B cell (primary cell): Measurements from ENCODE around the gene FOXN1. TPM values are rescaled to one million over a fixed set of nuclear protein-coding genes. Genes with fewer than 3 reads are reported as not detected.

ENCODE experiments used
- ATAC-seq: fragments of 200-7000 bp; cut with Tn5 transposase; one replicate; pipeline ENCODE4 v1.10.0; 2021; ENCODE audit warnings: low read depth, mild to moderate bottlenecking, moderate number of reproducible peaks, moderate library complexity
- CTCF ChIA-PET: fragments of 350-600 bp; sonication (Branson Sonifier 250); formaldehyde crosslinking; loops from one replicate; lab custom pipeline; 2021; ENCODE audit warnings: antibody characterized with exemption, inconsistent platforms; lab: Charles Lee
- POLR2A ChIA-PET: fragments of 350-600 bp; sonication (Branson Sonifier 250); formaldehyde crosslinking; loops from one replicate; lab custom pipeline; 2021; ENCODE audit warnings: antibody characterized with exemption; lab: Charles Lee
- DNase-seq: peaks from one replicate; pipeline ENCODE4 v3.0.0; 2013
- H2AFZ ChIP-seq: 2 replicates; pipeline ENCODE4 v1.6.1; 2012; ENCODE audit warnings: mild to moderate bottlenecking, low read depth, low read length; ENCODE audit not compliant: insufficient read depth, poor library complexity, severe bottlenecking
- H3K27ac ChIP-seq, 2 donors: 1 replicate in 1 of 2; 2 replicates in 1 of 2; pipeline ENCODE4 v1.5.1; 2012 to 2013; ENCODE audit warnings: low read length in 2 of 2, mild to moderate bottlenecking in 2 of 2, moderate library complexity in 1 of 2
- H3K27me3 ChIP-seq, 4 experiments: fragments of 200-600 bp in 1 of 4; sonication (generic) in 1 of 4; replicated peaks in 1 of 4; 1 replicate in 2 of 4; 2 replicates in 2 of 4; pipeline versions ENCODE4 v1.6.1 to v1.7.0; 2013 to 2016; ENCODE audit warnings: low read length in 3 of 4, mild to moderate bottlenecking in 2 of 4, mixed read lengths in 1 of 4, moderate library complexity in 1 of 4; ENCODE audit not compliant: insufficient read depth in 4 of 4, control insufficient read depth in 3 of 4; ENCODE audit errors: control extremely low read depth in 1 of 4
- H3K36me3 ChIP-seq, 2 experiments: replicated peaks in 1 of 2; 1 replicate in 1 of 2; 2 replicates in 1 of 2; pipeline versions ENCODE4 v1.6.1 to v1.7.1; 2013; ENCODE audit warnings: low read length in 1 of 2; ENCODE audit not compliant: insufficient read depth in 2 of 2, control insufficient read depth in 1 of 2; ENCODE audit errors: control extremely low read depth in 1 of 2, extremely low read depth in 1 of 2
- H3K4me1 ChIP-seq, 2 donors: fragments of 200-600 bp in 1 of 2; sonication (generic) in 1 of 2; 1 replicate in 1 of 2; 2 replicates in 1 of 2; pipeline versions ENCODE4 v1.5.1 to v1.6.1; 2013 to 2017; ENCODE audit warnings: low read length in 2 of 2; ENCODE audit not compliant: control insufficient read depth in 2 of 2, insufficient read depth in 2 of 2
- H3K4me2 ChIP-seq: replicated peaks from 2 replicates; pipeline ENCODE3; 2012; ENCODE audit warnings: mild to moderate bottlenecking, low read depth, low read length; ENCODE audit not compliant: poor library complexity, severe bottlenecking
- H3K4me3 ChIP-seq, 5 experiments: fragments of 200-600 bp in 1 of 5; sonication (generic) in 1 of 5; 1 replicate in 3 of 5; 2 replicates in 2 of 5; pipeline versions ENCODE4 v1.5.1 to v1.7.0; 2011 to 2016; ENCODE audit warnings: low read length in 4 of 5, mild to moderate bottlenecking in 4 of 5, low read depth in 2 of 5, control low read depth in 1 of 5, moderate library complexity in 1 of 5; ENCODE audit not compliant: insufficient read depth in 1 of 5; ENCODE audit errors: control extremely low read depth in 1 of 5, extremely low read depth in 1 of 5
- H3K79me2 ChIP-seq: fragments of 200-600 bp; sonication (generic); one replicate; pipeline ENCODE4 v1.6.0; 2016; ENCODE audit warnings: low read length; ENCODE audit not compliant: control insufficient read depth, insufficient read depth
- H3K9ac ChIP-seq: fragments of 200-600 bp; sonication (generic); 2 replicates; pipeline ENCODE4 v1.6.1; 2017; ENCODE audit warnings: mild to moderate bottlenecking, low read length, moderate library complexity
- H3K9me3 ChIP-seq, 3 donors: one replicate each; pipeline versions ENCODE4 v1.6.1 to v1.7.1; 2013; ENCODE audit warnings: low read length in 2 of 3; ENCODE audit not compliant: control insufficient read depth in 2 of 3, insufficient read depth in 1 of 3; ENCODE audit errors: control extremely low read depth in 1 of 3
- H4K20me1 ChIP-seq: 2 replicates; pipeline ENCODE4 v1.6.0; 2012; ENCODE audit warnings: mild to moderate bottlenecking, low read length; ENCODE audit not compliant: insufficient read depth, control insufficient read depth, poor library complexity, severe bottlenecking
- H3K27ac Mint-ChIP-seq: one replicate; pipeline ENCODE4 v1.8.0; 2021; ENCODE audit warnings: mixed read lengths
- H3K27me3 Mint-ChIP-seq: one replicate; pipeline ENCODE4 v1.8.0; 2021; ENCODE audit warnings: mixed read lengths
- H3K4me1 Mint-ChIP-seq: one replicate; pipeline ENCODE4 v1.8.0; 2021; ENCODE audit warnings: mixed read lengths
- H3K4me3 Mint-ChIP-seq: one replicate; pipeline ENCODE4 v1.8.0; 2021; ENCODE audit warnings: mixed read lengths
- H3K9me3 Mint-ChIP-seq: one replicate; pipeline ENCODE4 v1.8.0; 2022; ENCODE audit warnings: mixed read lengths; ENCODE audit not compliant: insufficient read depth
- EZH2 ChIP-seq: IDR thresholded peaks from 2 replicates; pipeline ENCODE4 v1.6.1; 2012; ENCODE audit warnings: borderline replicate concordance, low read depth, mild to moderate bottlenecking, moderate library complexity, low read length; ENCODE audit not compliant: insufficient read depth, poor library complexity, severe bottlenecking
- WGBS: methylation state at CpG from one replicate; pipeline ENCODE4 v1.1.5; 2013; ENCODE audit warnings: missing lambda C conversion rate; ENCODE audit not compliant: insufficient coverage; 5-methylcytosine and 5-hydroxymethylcytosine counted together
- intact Hi-C: fragments of 100-400 bp; cut with micrococcal nuclease; formaldehyde crosslinking; loops from one replicate; pipeline ENCODE4 v1.10.0; 2022
- polyA plus RNA-seq: library from polyadenylated mRNA; depleted of rRNA; stranded (reverse); fragments of >200 nt; gene quantifications from 2 replicates; pipeline ENCODE4 v1.2.3, GENCODE V29; 2012
- total RNA-seq, 2 donors: library from RNA; stranded (reverse); fragments of 120-200 nt in 1 of 2; gene quantifications; 1 replicate in 1 of 2; 2 replicates in 1 of 2; pipeline versions ENCODE4 v1.2.3 to v1.2.4, GENCODE V29; 2013 to 2022
- TF ChIP-seq, protein P1 (sequence below): fragments of 200-600 bp; IDR thresholded peaks from one replicate; pipeline ENCODE4 v1.8.0; 2022; ENCODE audit warnings: antibody characterized with exemption, mild to moderate bottlenecking

FOXN1 gene
- total and polyA plus RNA-seq, 2 donors (not counting 1 experiment from before 2014, with no cell fraction given) = not detected

DNA sequence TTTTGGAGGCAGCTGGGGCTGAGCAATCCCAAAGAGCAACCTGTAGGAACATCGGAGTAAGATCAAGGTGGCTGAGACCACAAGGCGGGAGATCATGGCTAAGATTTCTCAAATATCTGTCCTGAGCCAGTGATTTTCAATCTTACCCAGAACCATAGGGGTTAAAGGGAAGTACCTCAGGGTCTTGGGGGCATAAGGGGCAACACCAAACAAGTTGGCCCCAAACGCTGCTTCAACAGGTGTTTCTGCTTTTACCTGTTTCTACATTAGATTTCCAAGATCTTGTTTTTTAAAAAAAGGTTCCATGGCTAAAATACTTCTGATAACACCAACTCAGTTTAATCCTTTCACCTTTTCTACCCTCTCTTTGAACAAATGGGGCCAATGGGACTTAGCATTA lies 48.9 kb downstream of the FOXN1 start:
- H3K4me1 ChIP-seq = peaks cover 24 to 25% of the 10 kb centered on the region in 2 donors
- no peak overlapping the region for H3K4me3 ChIP-seq
- peaks cover 34% of the 10 kb centered on the region for H3K79me2 ChIP-seq
- TF ChIP-seq, protein P1, sequence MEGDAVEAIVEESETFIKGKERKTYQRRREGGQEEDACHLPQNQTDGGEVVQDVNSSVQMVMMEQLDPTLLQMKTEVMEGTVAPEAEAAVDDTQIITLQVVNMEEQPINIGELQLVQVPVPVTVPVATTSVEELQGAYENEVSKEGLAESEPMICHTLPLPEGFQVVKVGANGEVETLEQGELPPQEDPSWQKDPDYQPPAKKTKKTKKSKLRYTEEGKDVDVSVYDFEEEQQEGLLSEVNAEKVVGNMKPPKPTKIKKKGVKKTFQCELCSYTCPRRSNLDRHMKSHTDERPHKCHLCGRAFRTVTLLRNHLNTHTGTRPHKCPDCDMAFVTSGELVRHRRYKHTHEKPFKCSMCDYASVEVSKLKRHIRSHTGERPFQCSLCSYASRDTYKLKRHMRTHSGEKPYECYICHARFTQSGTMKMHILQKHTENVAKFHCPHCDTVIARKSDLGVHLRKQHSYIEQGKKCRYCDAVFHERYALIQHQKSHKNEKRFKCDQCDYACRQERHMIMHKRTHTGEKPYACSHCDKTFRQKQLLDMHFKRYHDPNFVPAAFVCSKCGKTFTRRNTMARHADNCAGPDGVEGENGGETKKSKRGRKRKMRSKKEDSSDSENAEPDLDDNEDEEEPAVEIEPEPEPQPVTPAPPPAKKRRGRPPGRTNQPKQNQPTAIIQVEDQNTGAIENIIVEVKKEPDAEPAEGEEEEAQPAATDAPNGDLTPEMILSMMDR = no peak
- no peak for TF ChIP-seq EZH2
- H3K9me3 Mint-ChIP-seq = no peaks in the 10 kb centered on the region
- no peak overlapping the region for H3K4me3 Mint-ChIP-seq
- no peak overlapping the region for H3K27ac ChIP-seq
- ChIA-PET POLR2A (no interaction called here), CTCF (interaction anchor here (0.6 to 2.2 kb wide), 4 partner anchors 20 to 61 kb away, joined by 3 to 7 read pairs (median 4); partner anchors contain the start of gene SPAG5)
- no peaks in the 10 kb centered on the region for H3K27me3 ChIP-seq
- peaks cover 25% of the 10 kb centered on the region for H3K4me1 Mint-ChIP-seq
- no peaks in the 10 kb centered on the region for H3K27me3 Mint-ChIP-seq
- intact Hi-C loops = no loop called here
- DNase-seq (no peak), ATAC-seq (no peak)
- H3K9ac ChIP-seq = no peak overlapping the region
- WGBS = 94% methylated on average over 2 of the region's 3 CpGs
- H3K9me3 ChIP-seq = no peaks in the 10 kb centered on the region
- H4K20me1 ChIP-seq = peaks cover 21% of the 10 kb centered on the region
- H3K27ac Mint-ChIP-seq = no peak overlapping the region
- no peak overlapping the region for H3K4me2 ChIP-seq
- no peak overlapping the region for H2AFZ ChIP-seq
- H3K36me3 ChIP-seq = peaks cover 24 to 62% of the 10 kb centered on the region in 2 experiments

DNA sequence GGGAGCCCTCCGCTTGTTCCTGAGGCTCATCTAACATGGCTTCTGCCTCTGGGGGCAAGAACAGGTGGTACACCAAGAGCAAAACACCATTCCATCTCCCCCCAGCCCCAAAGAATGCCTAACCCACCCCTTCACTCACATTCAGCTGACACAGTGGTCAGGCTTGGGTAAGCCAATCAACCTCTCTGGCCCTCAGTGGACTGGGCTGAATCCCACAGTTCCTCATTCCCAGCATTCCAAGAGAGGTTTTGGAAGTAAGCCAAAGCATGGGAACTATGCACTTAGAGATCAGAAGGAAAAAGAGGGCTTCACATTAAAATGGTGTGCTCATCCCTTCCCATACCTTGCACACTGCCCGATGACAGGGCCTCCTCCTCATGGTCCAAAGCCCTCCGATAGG lies 57.3 kb downstream of the FOXN1 start:
- 100% methylated on average over 1 of the region's 3 CpGs for WGBS
- H3K27ac ChIP-seq = no peak overlapping the region
- peaks cover 21 to 29% of the 10 kb centered on the region in 2 donors for H3K4me1 ChIP-seq
- peaks cover 63% of the 10 kb centered on the region for H3K79me2 ChIP-seq
- H2AFZ ChIP-seq = no peak overlapping the region
- ATAC-seq (no peak), DNase-seq (no peak)
- no peak overlapping the region for H3K4me3 ChIP-seq
- H3K9me3 ChIP-seq = no peaks in the 10 kb centered on the region
- peaks cover 40% of the 10 kb centered on the region for H4K20me1 ChIP-seq
- intact Hi-C loops = no loop called here
- H3K27me3 ChIP-seq = no peaks in the 10 kb centered on the region
- peaks cover 24% of the 10 kb centered on the region for H3K4me1 Mint-ChIP-seq
- no peak overlapping the region for H3K27ac Mint-ChIP-seq
- H3K27me3 Mint-ChIP-seq = no peaks in the 10 kb centered on the region
- peaks cover 5 to 49% of the 10 kb centered on the region in 2 experiments for H3K36me3 ChIP-seq
- no peak overlapping the region for H3K9ac ChIP-seq
- H3K4me3 Mint-ChIP-seq = no peak overlapping the region
- POLR2A ChIA-PET = no interaction called here
- CTCF ChIA-PET = no interaction called here
- TF ChIP-seq, protein P1 = no peak
- no peak for TF ChIP-seq EZH2
- H3K4me2 ChIP-seq = no peak overlapping the region
- no peaks in the 10 kb centered on the region for H3K9me3 Mint-ChIP-seq
